Gastroesophageal sphincter (tissue), 4 donors: Measurements from ENCODE around the gene RNF141. TPM values are rescaled to one million over a fixed set of nuclear protein-coding genes. Genes with fewer than 3 reads are reported as not detected.

ENCODE experiments used
- ATAC-seq: fragments of 150-250 bp; one replicate; pipeline ENCODE4 v1.9.1; 2016; ENCODE audit warnings: mild to moderate bottlenecking, moderate library complexity
- H3K27ac ChIP-seq, 4 donors: fragments of 200-600 bp; sonication (generic) in 3 of 4; 1 replicate in 3 of 4; 2 replicates in 1 of 4; pipeline ENCODE4 v1.5.1; 2016 to 2019
- H3K27me3 ChIP-seq: fragments of 200-600 bp; sonication (generic); one replicate; pipeline ENCODE4 v1.5.1; 2019
- H3K36me3 ChIP-seq, 2 donors: fragments of 200-600 bp; sonication (generic); one replicate each; pipeline ENCODE4 v1.5.1; 2019; ENCODE audit warnings: control low read depth in 1 of 2
- H3K4me1 ChIP-seq, 3 donors: fragments of 200-600 bp; sonication (generic); 1 replicate in 2 of 3; 2 replicates in 1 of 3; pipeline ENCODE4 v1.5.1; 2016 to 2019; ENCODE audit warnings: control low read depth in 2 of 3
- H3K4me3 ChIP-seq, 2 donors: fragments of 200-600 bp; sonication (generic); one replicate each; pipeline ENCODE4 v1.5.1; 2019; ENCODE audit warnings: mild to moderate bottlenecking in 1 of 2, moderate library complexity in 1 of 2
- H3K9me3 ChIP-seq, 3 donors: fragments of 200-600 bp; sonication (generic); one replicate each; pipeline ENCODE4 v1.5.1; 2017 to 2019; ENCODE audit warnings: control low read depth in 2 of 3
- EP300 ChIP-seq: sonication (generic); formaldehyde crosslinking; IDR thresholded peaks from one replicate; pipeline ENCODE4 v1.6.1; 2017; ENCODE audit warnings: antibody characterized with exemption, mild to moderate bottlenecking
- POLR2A ChIP-seq, 2 donors: fragments of 450-650 bp; IDR thresholded peaks; one replicate each; pipeline ENCODE4 v1.6.1; 2017; ENCODE audit warnings: antibody characterized with exemption in 2 of 2, mild to moderate bottlenecking in 2 of 2, moderate library complexity in 1 of 2
- POLR2AphosphoS5 ChIP-seq: sonication (generic); formaldehyde crosslinking; IDR thresholded peaks from one replicate; pipeline ENCODE4 v1.6.1; 2017; ENCODE audit warnings: antibody characterized with exemption
- WGBS, 2 donors: methylation state at CpG; one replicate each; pipeline ENCODE4 v1.1.5; 2018; ENCODE audit warnings: low coverage in 1 of 2; 5-methylcytosine and 5-hydroxymethylcytosine counted together
- total RNA-seq, 4 donors: library from RNA; depleted of rRNA; stranded (reverse); fragments of >200 nt; gene quantifications; one replicate each; pipeline ENCODE4 v1.1.0, GENCODE V29; 2016
- TF ChIP-seq, protein P1 (sequence below), 4 experiments: fragments of 200-600 bp in 2 of 4; fragments of 450-650 bp in 2 of 4; sonication (generic) in 1 of 4; IDR thresholded peaks; one replicate each; pipeline ENCODE4 v1.5.1; 2017 to 2019; ENCODE audit warnings: antibody characterized with exemption in 4 of 4, mild to moderate bottlenecking in 2 of 4, moderate library complexity in 2 of 4

Gene RNF141
- total RNA-seq: 10 to 100 TPM; 28.4 to 44.8 (median 38.1) TPM

DNA sequence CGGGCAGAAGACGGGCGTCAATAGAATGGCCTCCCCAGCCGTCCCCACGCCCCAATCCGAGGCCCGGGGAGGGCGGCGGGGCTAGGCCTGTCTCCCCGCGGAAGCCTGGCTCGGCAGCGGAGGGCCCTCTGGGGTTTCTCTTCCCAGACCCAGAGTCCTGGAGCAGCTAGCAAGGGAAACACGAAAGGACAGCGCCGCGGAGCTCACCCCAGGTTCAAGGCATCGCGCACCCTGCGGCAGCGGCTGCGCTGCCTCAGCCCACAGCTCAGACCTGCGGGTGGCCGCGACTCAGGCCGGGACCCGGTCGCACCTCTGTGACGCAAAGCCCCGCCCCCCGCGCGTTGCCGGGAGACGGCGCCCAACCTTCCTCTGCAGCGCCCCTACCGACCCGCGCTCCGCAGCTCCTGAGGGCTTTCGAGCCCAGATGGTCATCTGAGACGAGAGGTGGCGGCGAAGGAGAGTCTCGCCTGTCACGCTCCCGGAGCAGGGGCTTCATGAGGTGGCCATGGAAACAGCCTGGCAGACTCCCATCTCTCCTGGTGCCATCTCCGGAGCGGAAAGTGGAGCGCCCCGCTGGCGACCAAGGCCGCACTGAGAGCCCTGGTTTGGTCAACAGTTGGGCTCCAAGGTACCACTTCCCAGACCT is at the start of gene RNF141:
RNF141 (minus strand) TSS at position 273 of the 646 bp plus-strand sequence. CDS start 7,029 bp downstream, outside the sequence.
- Histone ChIP-seq H3K4me1 (peaks cover 0 to 23% (median 4%) of the 10 kb centered on the region in 3 donors), H3K9me3 (no peaks in the 10 kb centered on the region), H3K4me3 (peak within 1 kb of the TSS; percentile 88 to 94), H3K27me3 (no peaks in the 10 kb centered on the region), H3K36me3 (no peaks in the 10 kb centered on the region), H3K27ac (peak within 1 kb of the TSS; percentile 86 to 93 (median 92))
- ATAC-seq: peak; percentile 98
- WGBS, 2 donors: 4% methylated on average over 19 of the region's 54 CpGs; no CpG with 5 or more reads in 1 of the 2 donors
- no peak for TF ChIP-seq EP300
- peak; percentile 88 to 91 for TF ChIP-seq POLR2A (IDR thresholded peaks at IDR 0.05)
- TF ChIP-seq, protein P1, sequence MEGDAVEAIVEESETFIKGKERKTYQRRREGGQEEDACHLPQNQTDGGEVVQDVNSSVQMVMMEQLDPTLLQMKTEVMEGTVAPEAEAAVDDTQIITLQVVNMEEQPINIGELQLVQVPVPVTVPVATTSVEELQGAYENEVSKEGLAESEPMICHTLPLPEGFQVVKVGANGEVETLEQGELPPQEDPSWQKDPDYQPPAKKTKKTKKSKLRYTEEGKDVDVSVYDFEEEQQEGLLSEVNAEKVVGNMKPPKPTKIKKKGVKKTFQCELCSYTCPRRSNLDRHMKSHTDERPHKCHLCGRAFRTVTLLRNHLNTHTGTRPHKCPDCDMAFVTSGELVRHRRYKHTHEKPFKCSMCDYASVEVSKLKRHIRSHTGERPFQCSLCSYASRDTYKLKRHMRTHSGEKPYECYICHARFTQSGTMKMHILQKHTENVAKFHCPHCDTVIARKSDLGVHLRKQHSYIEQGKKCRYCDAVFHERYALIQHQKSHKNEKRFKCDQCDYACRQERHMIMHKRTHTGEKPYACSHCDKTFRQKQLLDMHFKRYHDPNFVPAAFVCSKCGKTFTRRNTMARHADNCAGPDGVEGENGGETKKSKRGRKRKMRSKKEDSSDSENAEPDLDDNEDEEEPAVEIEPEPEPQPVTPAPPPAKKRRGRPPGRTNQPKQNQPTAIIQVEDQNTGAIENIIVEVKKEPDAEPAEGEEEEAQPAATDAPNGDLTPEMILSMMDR (IDR thresholded peaks at IDR 0.05): peak; percentile 75 to 90 (median 90)
- peak; percentile 96 for TF ChIP-seq POLR2AphosphoS5

DNA sequence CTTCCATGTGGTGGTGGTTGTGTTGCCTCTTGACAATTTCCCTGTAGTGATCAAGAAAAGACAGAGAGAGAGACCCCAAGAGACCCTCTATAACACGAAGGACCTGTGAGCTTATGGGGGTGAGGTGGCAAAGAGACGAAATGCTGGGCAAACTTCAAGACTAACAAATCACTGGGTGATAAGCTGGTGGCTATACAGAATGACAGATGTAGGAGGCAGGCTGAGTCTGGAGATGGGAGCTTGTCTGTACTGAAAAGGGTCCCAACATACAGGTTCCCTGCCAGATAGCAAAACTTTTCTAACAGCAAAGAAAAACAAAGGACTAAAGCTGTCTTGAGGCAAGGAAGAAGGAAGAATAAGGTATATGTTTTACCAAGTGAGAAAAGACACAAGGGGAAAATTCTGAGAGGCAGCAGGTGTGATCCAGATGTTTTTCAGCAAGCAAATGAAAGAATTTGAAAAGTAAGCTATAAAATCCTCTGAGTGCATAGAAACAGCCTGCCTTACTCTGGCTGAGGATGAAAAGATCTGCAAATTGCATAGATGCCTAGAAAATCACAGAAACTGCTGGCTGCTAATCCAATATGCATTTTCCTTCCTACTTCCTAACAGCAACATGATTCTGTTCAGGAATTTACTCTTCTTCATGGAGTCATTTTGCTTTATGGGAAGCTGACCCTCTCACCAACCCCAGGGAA is 49.4 kb upstream of the RNF141 start:
- WGBS, 2 donors: 46 to 69% methylated on average over 2 of the region's 2 CpGs
- H3K4me1 ChIP-seq: peaks cover 4 to 59% (median 15%) of the 10 kb centered on the region in 3 donors
- no peaks in the 10 kb centered on the region for H3K27me3 ChIP-seq
- no peaks in the 10 kb centered on the region for H3K9me3 ChIP-seq
- H3K27ac ChIP-seq: peak overlapping the region; percentile 66 to 83 (median 78)
- peaks cover 0 to 60% of the 10 kb centered on the region in 2 donors for H3K36me3 ChIP-seq
- TF ChIP-seq POLR2AphosphoS5: no peak
- TF ChIP-seq, protein P1 (IDR thresholded peaks at IDR 0.05): no peak
- TF ChIP-seq EP300: no peak
- no peak for TF ChIP-seq POLR2A (IDR thresholded peaks at IDR 0.05)
- no peak overlapping the region for H3K4me3 ChIP-seq
- ATAC-seq: no peak

DNA sequence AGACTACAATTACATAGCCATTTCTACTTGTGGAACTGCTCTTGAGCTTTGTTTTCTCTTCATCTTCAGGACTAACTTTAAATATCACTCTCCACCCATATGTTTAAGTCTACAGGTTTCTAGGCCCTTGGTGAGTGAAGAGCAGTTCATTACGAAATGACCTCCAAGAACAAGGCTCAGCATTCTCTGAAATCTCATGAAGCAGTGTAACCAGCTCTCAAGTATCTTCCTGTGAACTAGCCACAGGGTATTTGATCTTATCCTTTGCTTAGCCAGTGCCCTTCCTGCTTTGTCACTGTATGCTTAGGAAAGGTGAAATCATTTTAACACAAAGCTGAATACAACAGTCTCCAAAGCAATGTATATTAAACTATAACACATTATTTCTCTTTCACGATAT is 47.9 kb upstream of the RNF141 start:
- Histone ChIP-seq H3K36me3 (peaks cover 0 to 54% of the 10 kb centered on the region in 2 donors), H3K27me3 (no peaks in the 10 kb centered on the region), H3K27ac (peak overlapping the region; percentile 5 to 83 (median 64)), H3K4me3 (no peak overlapping the region), H3K9me3 (no peaks in the 10 kb centered on the region), H3K4me1 (peaks cover 4 to 73% (median 15%) of the 10 kb centered on the region in 3 donors)
- TF ChIP-seq EP300 (no peak), POLR2AphosphoS5 (no peak), POLR2A (IDR thresholded peaks at IDR 0.05) (no peak)
- TF ChIP-seq, protein P1 (IDR thresholded peaks at IDR 0.05): no peak
- 78 to 100% methylated on average over 1 to 2 of the region's 2 CpGs for WGBS, 2 donors
- ATAC-seq: no peak

GRCh38 chr11:10587995-10588394 is 47.0 kb upstream of the RNF141 start:
- H3K27ac ChIP-seq: peak overlapping the region; percentile 83 to 85 (median 84)
- no peak for ATAC-seq
- no peak overlapping the region for H3K4me3 ChIP-seq
- no peaks in the 10 kb centered on the region for H3K27me3 ChIP-seq
- H3K36me3 ChIP-seq: peaks cover 0 to 54% of the 10 kb centered on the region in 2 donors
- no peaks in the 10 kb centered on the region for H3K9me3 ChIP-seq
- 77 to 84% methylated on average over 3 of the region's 3 CpGs for WGBS, 2 donors
- peaks cover 4 to 76% (median 18%) of the 10 kb centered on the region in 3 donors for H3K4me1 ChIP-seq
- TF ChIP-seq POLR2A (IDR thresholded peaks at IDR 0.05): no peak
- TF ChIP-seq POLR2AphosphoS5: no peak
- TF ChIP-seq, protein P1 (IDR thresholded peaks at IDR 0.05): no peak
- no peak for TF ChIP-seq EP300
